OCI-LY3 (cell line): Measurements from ENCODE around the gene RPL37.

Source experiments
- H2AFZ ChIP-seq: fragments of 200-600, 300-600 bp; shearing (Covaris generic); 2 replicates; pipeline ENCODE4 v1.6.0; 2014; ENCODE audit warnings: antibody characterized with exemption, low read depth, low read length
- H3K27ac ChIP-seq: fragments of 200-600, 300-600 bp; sonication (generic); 2 replicates; pipeline ENCODE4 v1.5.1; 2014; ENCODE audit warnings: mild to moderate bottlenecking, low read length, moderate library complexity, mixed read lengths
- H3K27me3 ChIP-seq: fragments of 200-600, 300-600 bp; sonication (generic); 2 replicates; pipeline ENCODE4 v1.6.1; 2014; ENCODE audit warnings: low read depth, low read length, mixed read lengths
- H3K36me3 ChIP-seq: fragments of 200-600, 300-600 bp; sonication (generic); replicated peaks from 2 replicates; pipeline ENCODE3; 2014; ENCODE audit warnings: low read depth, low read length, mixed read lengths
- H3K4me1 ChIP-seq: fragments of 300-600, 200-600 bp; sonication (generic); 2 replicates; pipeline ENCODE4 v1.6.1; 2014; ENCODE audit warnings: low read length, mixed read lengths
- H3K4me2 ChIP-seq: fragments of 200-600, 300-600 bp; sonication (generic); 2 replicates; pipeline ENCODE4 v1.6.1; 2014; ENCODE audit warnings: low read length, mixed read lengths
- H3K4me3 ChIP-seq: fragments of 300-600, 200-600 bp; sonication (generic); 2 replicates; pipeline ENCODE4 v1.5.1; 2014; ENCODE audit warnings: antibody characterized with exemption, mild to moderate bottlenecking, low read length, moderate library complexity
- H3K79me2 ChIP-seq: fragments of 300-600, 200-600 bp; shearing (Covaris generic); 2 replicates; pipeline ENCODE4 v1.6.1; 2014; ENCODE audit warnings: mild to moderate bottlenecking, low read length, mixed read lengths
- H3K9ac ChIP-seq: fragments of 300-600, 200-600 bp; shearing (Covaris generic); 2 replicates; pipeline ENCODE4 v1.6.0; 2014; ENCODE audit warnings: mild to moderate bottlenecking, low read length, moderate library complexity
- H3K9me3 ChIP-seq: fragments of 200-600, 300-600 bp; shearing (Covaris generic); 2 replicates; pipeline ENCODE4 v1.6.1; 2014; ENCODE audit warnings: low read length, mixed read lengths; ENCODE audit not compliant: insufficient read depth
- H4K20me1 ChIP-seq: fragments of 200-600, 300-600 bp; sonication (generic); 2 replicates; pipeline ENCODE4 v1.6.1; 2016; ENCODE audit warnings: low read length, mixed read lengths; ENCODE audit not compliant: insufficient read depth
- CTCF ChIP-seq: fragments of 200-600, 300-600 bp; sonication (generic); IDR thresholded peaks from 2 replicates; pipeline ENCODE4 v1.5.1; 2014; ENCODE audit warnings: antibody characterized with exemption, low read length, low read depth
- EZH2phosphoT487 ChIP-seq: fragments of 200-600 bp; shearing (Covaris generic); IDR thresholded peaks from 2 replicates; pipeline ENCODE4 v1.6.1; 2018; ENCODE audit warnings: antibody characterized with exemption, mixed run types, low read depth

RPL37 gene

GRCh38 chr5:40778133-40778532 is 56.9 kb downstream of the RPL37 start:
- H3K4me3 ChIP-seq = no peak overlapping the region
- no peaks in the 10 kb centered on the region for H3K27me3 ChIP-seq
- H3K36me3 ChIP-seq = peaks cover 11% of the 10 kb centered on the region
- peaks cover 10% of the 10 kb centered on the region for H4K20me1 ChIP-seq
- no peaks in the 10 kb centered on the region for H3K9me3 ChIP-seq
- no peak overlapping the region for H2AFZ ChIP-seq
- no peak overlapping the region for H3K9ac ChIP-seq
- TF ChIP-seq EZH2phosphoT487 (no peak), CTCF (no peak)
- H3K4me2 ChIP-seq = no peak overlapping the region
- peaks cover 44% of the 10 kb centered on the region for H3K79me2 ChIP-seq
- H3K4me1 ChIP-seq = peaks cover 10% of the 10 kb centered on the region; the same call in 1 of the 2 replicates
- no peak overlapping the region for H3K27ac ChIP-seq

GRCh38 chr5:40776658-40776977 is 58.4 kb downstream of the RPL37 start:
- Histone ChIP-seq H2AFZ (no peak overlapping the region), H3K27ac (no peak overlapping the region), H3K36me3 (peaks cover 13% of the 10 kb centered on the region), H3K4me1 (peaks cover 10% of the 10 kb centered on the region; the same call in 1 of the 2 replicates), H4K20me1 (peaks cover 10% of the 10 kb centered on the region; the same call in 1 of the 2 replicates), H3K27me3 (no peaks in the 10 kb centered on the region), H3K4me3 (no peak overlapping the region), H3K79me2 (peaks cover 30% of the 10 kb centered on the region), H3K9me3 (no peaks in the 10 kb centered on the region), H3K4me2 (no peak overlapping the region), H3K9ac (no peak overlapping the region)
- no peak for TF ChIP-seq CTCF
- no peak for TF ChIP-seq EZH2phosphoT487

GRCh38 chr5:40775846-40776657 is 59.0 kb downstream of the RPL37 start:
- H3K27ac ChIP-seq = no peak overlapping the region
- H2AFZ ChIP-seq = no peak overlapping the region
- TF ChIP-seq CTCF = no peak
- TF ChIP-seq EZH2phosphoT487 = no peak
- H3K4me2 ChIP-seq = no peak overlapping the region
- peaks cover 10% of the 10 kb centered on the region; the same call in 1 of the 2 replicates for H3K4me1 ChIP-seq
- peaks cover 14% of the 10 kb centered on the region for H3K36me3 ChIP-seq
- H3K27me3 ChIP-seq = no peaks in the 10 kb centered on the region
- no peak overlapping the region for H3K4me3 ChIP-seq
- H4K20me1 ChIP-seq = peaks cover 10% of the 10 kb centered on the region; the same call in 1 of the 2 replicates
- no peak overlapping the region for H3K9ac ChIP-seq
- peaks cover 24% of the 10 kb centered on the region for H3K79me2 ChIP-seq
- H3K9me3 ChIP-seq = no peaks in the 10 kb centered on the region
